GM12891 (cell line): Measurements from ENCODE around the gene NFX1.

Source experiments
- DNase-seq: peaks from one replicate; pipeline ENCODE4 v3.0.0; 2011; ENCODE audit warnings: low spot score; ENCODE audit not compliant: insufficient read length
- FAIRE-seq: peaks from 2 replicates; lab custom pipeline; 2011; peaks lifted over from hg19 to GRCh38; lab: Jason Lieb, UNC
- PAX5 ChIP-seq: IDR thresholded peaks from 2 replicates; pipeline ENCODE4 v1.6.1; 2011; ENCODE audit warnings: low read length, moderate library complexity, mild to moderate bottlenecking; ENCODE audit not compliant: insufficient read depth, severe bottlenecking
- POLR2A ChIP-seq: IDR thresholded peaks from 2 replicates; pipeline ENCODE4 v1.6.1; 2011; ENCODE audit warnings: low read depth, low read length, control low read depth
- POLR2AphosphoS5 ChIP-seq: IDR thresholded peaks from 2 replicates; pipeline ENCODE4 v1.6.1; 2011; ENCODE audit warnings: low read depth, low read length, control low read depth
- POU2F2 ChIP-seq: IDR thresholded peaks from 2 replicates; pipeline ENCODE4 v1.6.1; 2011; ENCODE audit warnings: low read depth, mild to moderate bottlenecking, control low read depth, low read length, moderate library complexity
- SPI1 ChIP-seq: IDR thresholded peaks from 2 replicates; pipeline ENCODE4 v1.6.1; 2011; ENCODE audit warnings: low read depth, low read length, control low read depth
- TAF1 ChIP-seq: IDR thresholded peaks from 2 replicates; pipeline ENCODE4 v1.6.1; 2011; ENCODE audit warnings: low read depth, low read length, control low read depth

Gene NFX1

DNA sequence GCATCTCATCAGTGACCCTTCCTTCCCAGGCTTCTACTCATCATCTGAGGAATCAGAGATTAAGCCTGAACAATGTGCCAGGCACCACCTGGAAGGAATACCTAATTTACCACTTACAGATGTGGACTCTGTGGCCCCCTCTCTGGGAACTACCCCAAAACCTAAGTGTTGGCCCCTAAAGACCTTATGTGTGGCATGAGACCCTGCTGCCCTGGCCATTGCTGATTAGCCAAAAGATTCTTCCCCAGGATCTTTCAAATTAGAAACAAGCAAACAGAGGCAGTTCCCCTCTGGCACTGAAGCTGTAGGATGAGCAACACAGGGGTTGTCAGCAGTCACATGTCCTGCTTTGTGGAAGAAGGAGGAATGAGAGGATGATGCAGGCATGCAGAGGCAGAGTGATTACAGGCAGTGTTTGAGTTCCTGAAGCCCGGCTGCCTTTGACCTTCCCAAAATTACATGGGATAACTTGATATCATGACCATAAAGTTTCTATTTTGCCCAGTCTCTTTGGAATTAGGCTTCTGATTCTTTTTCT lies 39.8 kb upstream of the NFX1 start:
- no peak for DNase-seq
- FAIRE-seq, result no peak
- TF ChIP-seq POLR2AphosphoS5 (0 out of 2 replicates have a peak, but pooled peaks have one; percentile 19), SPI1 (no peak)

DNA sequence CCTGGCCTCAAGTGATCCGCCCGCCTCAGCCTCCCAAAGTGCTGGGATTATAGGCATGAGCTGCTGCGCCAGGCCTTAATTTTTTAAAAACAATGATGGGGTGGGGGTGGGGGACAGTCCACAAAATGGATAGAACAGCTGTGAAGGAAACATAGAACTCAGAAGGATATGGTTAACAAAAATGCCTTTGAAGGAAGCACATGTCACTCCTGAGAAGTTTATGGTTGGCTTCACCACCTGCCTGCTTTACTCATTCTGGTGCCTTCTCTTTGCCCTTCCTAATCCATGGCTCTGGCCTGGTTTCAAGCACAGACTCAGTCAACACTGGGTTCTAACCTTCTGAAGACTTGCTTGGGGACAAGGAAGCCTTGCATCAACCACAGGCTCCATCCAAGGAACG lies 36.1 kb upstream of the NFX1 start:
- DNase-seq (no peak), FAIRE-seq (no peak)
- no peak for TF ChIP-seq POU2F2
- no peak for TF ChIP-seq TAF1
- no peak for TF ChIP-seq SPI1
- no peak for TF ChIP-seq PAX5
- no peak for TF ChIP-seq POLR2A
- no peak for TF ChIP-seq POLR2AphosphoS5

DNA sequence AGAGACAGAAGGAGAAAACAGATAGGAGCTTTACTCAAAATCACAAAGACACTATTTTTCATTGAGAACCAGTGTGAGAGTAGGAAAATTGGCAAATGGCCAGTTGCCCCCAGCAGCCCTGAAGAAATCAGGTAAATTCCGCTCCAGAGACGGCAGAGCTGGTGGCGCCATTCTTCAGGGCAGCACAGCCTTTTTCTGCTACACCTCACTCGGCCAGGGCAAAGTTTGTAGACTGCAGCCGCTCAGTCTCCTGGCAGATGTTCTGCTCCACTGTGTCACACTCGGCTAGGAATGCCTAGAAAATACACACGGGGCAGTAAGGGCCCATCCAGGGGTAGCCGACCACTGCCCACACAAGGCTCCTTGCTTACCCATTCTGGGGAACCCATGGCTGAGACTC lies 35.3 kb upstream of the NFX1 start:
- no peak for DNase-seq
- no peak for TF ChIP-seq POU2F2
- no peak for TF ChIP-seq POLR2AphosphoS5
- no peak for TF ChIP-seq SPI1
- TF ChIP-seq POLR2A, result no peak
- TF ChIP-seq PAX5, result no peak
- no peak for TF ChIP-seq TAF1
- no peak for FAIRE-seq

DNA sequence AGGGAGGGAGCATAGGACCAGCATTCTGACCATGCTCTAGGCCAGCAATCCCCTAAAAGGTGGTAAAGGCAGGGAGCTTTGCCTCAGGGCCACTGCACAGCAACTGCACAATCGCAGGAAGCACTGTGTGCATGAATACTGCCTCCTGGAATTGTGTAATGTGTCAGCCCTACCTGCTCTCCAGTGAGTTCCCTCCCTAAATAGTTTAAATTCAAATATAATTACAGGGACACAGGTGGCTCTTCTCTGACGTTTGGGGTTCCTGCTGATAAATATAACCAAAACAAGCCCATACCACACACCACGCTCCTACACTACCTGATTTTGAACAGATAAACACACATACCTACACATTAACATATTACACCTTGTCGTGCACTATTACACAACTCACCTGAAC lies 34.8 kb upstream of the NFX1 start:
- DNase-seq (no peak), FAIRE-seq (no peak)
- TF ChIP-seq PAX5 (no peak), SPI1 (no peak), POLR2AphosphoS5 (no peak), TAF1 (no peak), POU2F2 (no peak), POLR2A (no peak)

DNA sequence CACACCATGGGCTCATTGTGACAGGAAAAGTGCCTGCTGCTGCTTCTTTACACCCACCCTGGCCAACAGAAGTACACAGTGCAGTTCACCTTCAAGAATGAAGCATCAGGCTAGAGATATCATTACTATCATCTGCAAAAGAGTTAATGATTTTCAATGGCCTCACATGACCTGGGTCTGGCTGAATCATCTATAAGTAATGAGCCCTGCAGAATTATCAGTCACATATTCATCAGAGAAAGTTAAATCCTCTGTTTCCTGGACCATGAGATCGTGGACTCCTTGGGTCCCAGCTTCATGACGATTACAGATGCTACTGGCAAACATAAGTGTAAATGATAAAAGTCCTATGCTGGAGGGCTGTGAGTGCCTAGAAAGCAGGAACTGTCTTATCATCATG lies 34.1 kb upstream of the NFX1 start:
- no peak for FAIRE-seq
- TF ChIP-seq SPI1 (no peak), POLR2A (no peak), POU2F2 (no peak), POLR2AphosphoS5 (no peak), TAF1 (no peak), PAX5 (no peak)
- DNase-seq, result no peak

DNA sequence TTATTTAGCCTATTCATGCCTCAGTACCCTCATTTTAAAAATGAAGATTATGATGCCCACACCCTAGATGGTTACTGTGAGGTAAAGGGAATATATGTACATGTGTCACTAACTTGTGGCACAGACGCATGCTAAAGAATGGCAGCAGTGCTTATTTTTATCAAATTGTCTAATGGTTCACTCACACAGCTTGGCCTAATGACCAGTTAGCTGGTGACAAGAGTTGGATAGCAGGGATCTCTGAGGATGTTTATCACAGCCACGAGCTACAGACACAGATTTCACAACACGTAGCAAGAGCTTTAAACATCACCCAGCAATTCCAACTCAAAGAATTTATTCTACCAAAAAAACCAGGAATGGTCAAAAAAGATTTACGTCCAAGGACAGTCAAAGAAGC lies 33.0 kb upstream of the NFX1 start:
- FAIRE-seq (no peak), DNase-seq (no peak)
- TF ChIP-seq SPI1, result no peak
- no peak for TF ChIP-seq POU2F2
- TF ChIP-seq PAX5, result no peak
- no peak for TF ChIP-seq POLR2A
- TF ChIP-seq POLR2AphosphoS5, result no peak
- no peak for TF ChIP-seq TAF1

DNA sequence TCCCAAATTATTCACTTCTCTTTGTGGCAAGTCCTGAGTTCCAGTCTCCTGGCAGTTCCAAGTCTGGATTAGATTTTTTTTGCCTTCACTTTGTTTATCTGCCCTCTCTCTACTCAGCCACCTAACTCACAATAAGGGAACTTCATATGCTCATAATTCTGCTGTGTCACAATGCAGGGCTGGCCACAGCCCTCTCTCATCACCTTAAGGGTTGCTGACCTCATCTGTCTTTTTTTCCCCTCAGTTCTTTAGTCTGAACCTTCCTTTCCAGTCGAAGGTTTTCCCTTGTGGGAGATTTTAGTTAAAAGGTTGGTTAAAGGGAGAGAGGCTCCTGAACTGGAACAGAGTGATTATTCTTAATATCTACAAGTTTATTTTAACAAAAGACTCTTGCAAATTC lies 29.9 kb upstream of the NFX1 start:
- TF ChIP-seq SPI1, result no peak
- TF ChIP-seq POU2F2, result no peak
- no peak for TF ChIP-seq PAX5
- TF ChIP-seq TAF1, result no peak
- FAIRE-seq (no peak), DNase-seq (no peak)

DNA sequence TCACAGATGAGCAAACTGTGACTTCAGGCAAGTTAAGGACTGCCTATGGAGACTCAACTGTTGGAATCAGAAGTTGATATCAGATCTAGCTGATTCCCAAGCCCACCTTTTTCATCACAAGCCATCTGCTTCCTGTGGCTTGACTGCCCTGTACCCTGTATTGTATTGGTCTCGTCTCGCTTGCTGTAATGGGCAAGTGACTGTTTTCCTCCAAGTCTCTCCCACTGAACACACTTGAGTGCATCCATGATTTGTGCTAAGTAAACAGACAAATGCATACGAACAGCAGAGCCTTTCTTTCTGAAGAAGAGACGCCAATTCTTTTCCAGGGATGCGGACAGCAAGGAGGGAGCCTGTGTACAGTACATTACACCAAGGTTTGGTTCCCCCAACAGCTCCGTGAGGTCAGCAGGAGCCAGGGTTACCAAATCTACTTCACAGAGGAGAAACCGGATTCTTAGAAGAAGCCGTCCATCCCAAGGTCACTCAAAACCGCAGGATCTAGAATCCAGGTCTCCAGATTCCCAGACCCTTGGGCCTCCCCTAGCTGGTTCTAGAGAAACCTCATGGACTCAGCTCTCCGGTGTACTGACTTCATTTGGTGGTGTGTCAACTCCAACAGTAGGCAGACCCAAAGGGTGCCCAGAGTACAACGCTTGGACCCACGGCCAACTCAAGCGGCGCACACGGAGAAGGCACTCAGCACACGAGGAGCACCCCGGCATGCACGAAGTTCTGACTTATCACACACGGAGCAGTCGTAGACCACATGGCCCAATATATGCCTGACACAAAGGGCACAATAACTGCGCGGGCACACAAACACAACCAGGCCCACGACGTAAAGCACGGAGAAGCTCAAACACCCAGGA lies 26.9 kb upstream of the NFX1 start:
- DNase-seq (no peak), FAIRE-seq (peak; percentile 88)
- no peak for TF ChIP-seq SPI1
- no peak for TF ChIP-seq POU2F2
- no peak for TF ChIP-seq PAX5
- no peak for TF ChIP-seq POLR2AphosphoS5
- TF ChIP-seq POLR2A, result no peak

DNA sequence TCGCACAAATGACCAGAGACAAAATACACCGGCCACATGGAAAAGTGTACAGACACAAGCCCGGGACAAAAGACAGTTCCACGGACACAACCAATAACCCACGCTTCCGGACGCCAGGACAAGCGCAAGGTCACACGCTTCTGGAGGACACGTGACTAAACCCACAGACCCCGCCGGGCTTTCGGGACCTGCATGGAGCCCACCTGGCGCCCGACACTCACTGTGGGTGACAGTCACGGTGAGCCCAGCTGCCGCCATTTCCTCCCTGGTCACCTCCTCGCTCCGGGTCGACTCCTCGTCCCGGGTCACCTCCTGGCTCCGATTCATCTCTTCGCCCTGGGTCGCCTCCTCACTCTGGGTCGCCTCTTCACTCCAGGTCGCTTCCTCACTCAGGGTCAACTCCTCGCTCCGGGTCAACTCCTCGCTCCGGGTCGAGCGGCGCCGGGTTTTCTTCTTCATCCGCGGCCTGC lies 26.3 kb upstream of the NFX1 start:
- FAIRE-seq (no peak), DNase-seq (peak; percentile 34)
- TF ChIP-seq POLR2AphosphoS5, result no peak
- no peak for TF ChIP-seq POU2F2
- no peak for TF ChIP-seq TAF1
- no peak for TF ChIP-seq SPI1
- peak; percentile 56; the same call in 1 of the 2 replicates for TF ChIP-seq POLR2A
- no peak for TF ChIP-seq PAX5
